Loucy (cell line): ENCODE data around the gene ZNRD2.

Experiments
- CTCF ChIP-seq: fragments of 200-600 bp; sonication (generic); conservative IDR thresholded peaks from 2 replicates; pipeline ENCODE4 v1.5.1; 2014; ENCODE audit warnings: mild to moderate bottlenecking, antibody characterized with exemption, low read length
- EZH2phosphoT487 ChIP-seq: fragments of 200-600 bp; IDR thresholded peaks from 2 replicates; pipeline ENCODE4 v1.6.1; 2018; ENCODE audit warnings: antibody characterized with exemption, mild to moderate bottlenecking, moderate library complexity, borderline replicate concordance

- TF ChIP-seq CTCF (no peak), EZH2phosphoT487 (no peak)
These were observed 20.0 kb downstream of the ZNRD2 start for GRCh38 chr11:65590240-65590738.
